Esophagus squamous epithelium (tissue), 5 donors: ENCODE results near the gene TMEM184B. TPM values are rescaled to one million over a fixed set of nuclear protein-coding genes. Genes with fewer than 3 reads are reported as not detected.
A peak's percentile ranks its signal among the peaks of the same experiment; 100 is the strongest.

Experiments
- DNase-seq: peaks from one replicate; lab custom pipeline; 2025; lab: John Stamatoyannopoulos, UW
- H3K27ac ChIP-seq, 4 donors: fragments of 200-600 bp; sonication (generic); one replicate each; pipeline ENCODE4 v1.5.1; 2016 to 2019; ENCODE audit warnings: mild to moderate bottlenecking in 1 of 4
- H3K27me3 ChIP-seq, 4 donors: fragments of 200-600 bp; sonication (generic); 1 replicate in 3 of 4; 2 replicates in 1 of 4; pipeline versions ENCODE4 v1.5.1 to v1.6.0; 2017 to 2021; ENCODE audit warnings: antibody characterized with exemption in 1 of 4
- H3K36me3 ChIP-seq, 3 donors: fragments of 200-600 bp; sonication (generic); one replicate each; pipeline ENCODE4 v1.5.1; 2016 to 2019
- H3K4me1 ChIP-seq, 3 donors: fragments of 200-600 bp; sonication (generic); one replicate each; pipeline ENCODE4 v1.5.1; 2017 to 2019
- H3K4me3 ChIP-seq, 4 donors: fragments of 200-600 bp; sonication (generic); 1 replicate in 3 of 4; 2 replicates in 1 of 4; pipeline ENCODE4 v1.5.1; 2016 to 2019; ENCODE audit warnings: mild to moderate bottlenecking in 2 of 4, moderate library complexity in 1 of 4
- H3K9me3 ChIP-seq, 3 donors: fragments of 200-600 bp; sonication (generic); one replicate each; pipeline ENCODE4 v1.5.1; 2016 to 2019
- CTCF ChIP-seq, 6 experiments: fragments of 450-650 bp in 4 of 6; fragments of 200-600 bp in 2 of 6; sonication (generic) in 2 of 6; IDR thresholded peaks; one replicate each; pipeline ENCODE4 v1.5.1; 2016 to 2019; ENCODE audit warnings: antibody characterized with exemption in 6 of 6, mild to moderate bottlenecking in 4 of 6, moderate library complexity in 4 of 6
- POLR2A ChIP-seq, 4 donors: fragments of 450-650 bp; IDR thresholded peaks; one replicate each; pipeline ENCODE4 v1.6.1; 2017; ENCODE audit warnings: antibody characterized with exemption in 4 of 4, mild to moderate bottlenecking in 4 of 4, moderate library complexity in 3 of 4
- whole genome bisulfite sequencing, 2 donors: methylation state at CpG; one replicate each; pipeline ENCODE4 v1.1.5; 2018; 5-methylcytosine and 5-hydroxymethylcytosine counted together
- intact Hi-C: fragments of 100-400 bp; cut with DNase I; formaldehyde crosslinking; loops from one replicate; pipeline ENCODE4 v1.15.0; 2022
- total RNA-seq, 4 donors: library from RNA; depleted of rRNA; stranded (reverse); fragments of >200 nt; gene quantifications; one replicate each; pipeline ENCODE4 v1.1.0, GENCODE V29; 2016
- donor health status: DM: yes; HTN: yes; CAD: no.

The TMEM184B gene
- total RNA-seq, 4 donors from 2014 or later, result 22.5 to 55.1 (median 28.3) TPM

GRCh38 chr22:38257650-38258250 is 15.1 kb downstream of the TMEM184B start:
- Histone ChIP-seq H3K36me3 (peaks cover 0 to 2% (median 0%) of the 10 kb centered on the region in 3 donors), H3K4me1 (peaks cover 6 to 67% (median 46%) of the 10 kb centered on the region in 3 donors), H3K27ac (peak overlapping the region; percentile 40 to 82 (median 77)), H3K4me3 (peak overlapping the region in 3 of 4 donors; percentile 2 to 29 (median 5)), H3K9me3 (no peaks in the 10 kb centered on the region), H3K27me3 (no peaks in the 10 kb centered on the region)
- intact Hi-C loops, result no loop called here
- WGBS, 2 donors, result 66 to 86% methylated on average over 2 to 4 of the region's 4 CpGs
- no peak for DNase-seq
- TF ChIP-seq CTCF (IDR thresholded peaks at IDR 0.05) (no peak), POLR2A (IDR thresholded peaks at IDR 0.05) (no peak)

GRCh38 chr22:38257181-38257580 is 15.6 kb downstream of the TMEM184B start:
- peak overlapping the region; percentile 40 to 82 (median 77) for H3K27ac ChIP-seq
- H3K4me3 ChIP-seq, result peak overlapping the region in 3 of 4 donors; percentile 2 to 29 (median 5)
- WGBS, 2 donors, result 48 to 59% methylated on average over 14 of the region's 14 CpGs
- H3K9me3 ChIP-seq, result no peaks in the 10 kb centered on the region
- no peak for TF ChIP-seq POLR2A (IDR thresholded peaks at IDR 0.05)
- TF ChIP-seq CTCF (IDR thresholded peaks at IDR 0.05), result no peak
- intact Hi-C loops, result no loop called here
- no peaks in the 10 kb centered on the region for H3K36me3 ChIP-seq
- no peak for DNase-seq
- peaks cover 6 to 65% (median 43%) of the 10 kb centered on the region in 3 donors for H3K4me1 ChIP-seq
- no peaks in the 10 kb centered on the region for H3K27me3 ChIP-seq

DNA sequence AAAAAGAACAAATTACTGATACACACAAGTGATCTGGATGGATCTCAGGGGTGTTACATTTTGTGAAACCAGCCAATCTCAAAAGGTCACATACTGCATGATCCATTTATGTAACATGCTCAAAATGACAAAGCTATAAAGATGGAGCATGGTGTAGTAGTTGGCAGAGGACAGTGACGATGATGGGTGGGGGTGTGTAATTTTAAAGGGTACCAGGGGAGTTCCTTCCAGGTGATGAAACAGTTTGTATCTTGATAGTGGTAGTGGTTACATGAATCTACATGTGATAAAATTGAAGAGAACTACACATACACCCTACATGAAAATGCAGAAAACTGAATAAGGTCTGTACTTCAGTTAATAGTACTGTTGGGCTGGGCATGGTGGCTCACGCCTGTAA is 17.1 kb downstream of the TMEM184B start:
- H3K27me3 ChIP-seq, result no peaks in the 10 kb centered on the region
- H3K36me3 ChIP-seq, result peaks cover 0 to 3% (median 0%) of the 10 kb centered on the region in 3 donors
- H3K4me1 ChIP-seq, result peaks cover 4 to 63% (median 30%) of the 10 kb centered on the region in 3 donors
- H3K4me3 ChIP-seq, result no peak overlapping the region
- no peaks in the 10 kb centered on the region for H3K9me3 ChIP-seq
- no peak overlapping the region for H3K27ac ChIP-seq
- WGBS, 2 donors, result 92 to 93% methylated on average over 2 of the region's 2 CpGs
- intact Hi-C loops, result no loop called here
- no peak for DNase-seq
- TF ChIP-seq POLR2A (IDR thresholded peaks at IDR 0.05), result no peak
- TF ChIP-seq CTCF (IDR thresholded peaks at IDR 0.05), result no peak

- peaks cover 2 to 28% (median 5%) of the 10 kb centered on the region in 3 donors for H3K36me3 ChIP-seq
- intact Hi-C loops, result no loop called here
- H3K4me3 ChIP-seq, result no peak overlapping the region
- TF ChIP-seq CTCF (IDR thresholded peaks at IDR 0.05), result no peak
- no peak for TF ChIP-seq POLR2A (IDR thresholded peaks at IDR 0.05)
- no peak for DNase-seq
- H3K27me3 ChIP-seq, result no peaks in the 10 kb centered on the region
- WGBS, 2 donors, result 57 to 88% methylated on average over 3 to 6 of the region's 7 CpGs
- peaks cover 0 to 6% (median 0%) of the 10 kb centered on the region in 3 donors for H3K9me3 ChIP-seq
- H3K4me1 ChIP-seq, result peaks cover 0 to 51% (median 15%) of the 10 kb centered on the region in 3 donors
- H3K27ac ChIP-seq, result no peak overlapping the region
Observed at GRCh38 chr22:38251341-38251692, 21.5 kb downstream of the TMEM184B start.

DNA sequence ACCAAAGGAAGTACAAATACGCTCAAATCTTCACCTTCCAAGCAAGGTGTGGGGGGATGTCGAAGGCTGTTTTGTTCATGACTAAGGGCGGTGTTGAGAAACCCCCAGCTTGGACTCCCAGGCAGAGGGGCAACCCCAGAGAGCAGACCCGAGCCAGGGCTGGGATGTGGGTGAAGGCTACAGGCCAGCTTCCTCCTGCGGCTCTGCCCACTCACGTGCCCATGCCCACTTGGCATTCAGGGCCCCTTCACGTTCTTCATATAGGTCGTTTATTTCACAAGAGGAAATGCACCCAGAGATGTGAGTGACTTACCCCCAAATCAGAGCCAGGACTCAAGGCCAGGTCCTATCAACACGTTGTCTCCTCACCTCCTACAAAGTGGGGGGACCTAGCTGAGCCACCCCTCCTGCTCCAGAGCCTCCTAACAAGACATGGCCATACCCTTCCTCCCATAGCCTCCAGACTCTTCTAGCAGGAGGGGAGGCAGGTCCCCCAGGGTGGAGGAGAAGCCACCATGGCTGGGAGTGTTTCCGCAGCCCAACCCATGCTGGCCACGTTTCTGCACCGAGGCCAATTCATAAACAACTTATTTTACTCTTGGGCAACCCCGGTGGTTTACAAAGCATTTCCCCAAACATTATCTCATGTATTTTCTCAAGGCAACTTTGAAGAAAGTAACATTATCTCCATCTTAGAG is 22.0 kb downstream of the TMEM184B start:
- Histone ChIP-seq H3K27ac (peak overlapping the region in 2 of 4 donors; percentile 39 to 44), H3K9me3 (peaks cover 0 to 6% (median 0%) of the 10 kb centered on the region in 3 donors), H3K4me3 (no peak overlapping the region), H3K36me3 (peaks cover 8 to 34% (median 10%) of the 10 kb centered on the region in 3 donors), H3K27me3 (no peaks in the 10 kb centered on the region), H3K4me1 (peaks cover 0 to 53% (median 19%) of the 10 kb centered on the region in 3 donors)
- WGBS, 2 donors, result 72 to 78% methylated on average over 9 to 10 of the region's 13 CpGs
- intact Hi-C loops, result no loop called here
- no peak for DNase-seq
- TF ChIP-seq CTCF (IDR thresholded peaks at IDR 0.05) (no peak), POLR2A (IDR thresholded peaks at IDR 0.05) (no peak)
